Measurements from ENCODE around the gene UBASH3B.

DNA sequence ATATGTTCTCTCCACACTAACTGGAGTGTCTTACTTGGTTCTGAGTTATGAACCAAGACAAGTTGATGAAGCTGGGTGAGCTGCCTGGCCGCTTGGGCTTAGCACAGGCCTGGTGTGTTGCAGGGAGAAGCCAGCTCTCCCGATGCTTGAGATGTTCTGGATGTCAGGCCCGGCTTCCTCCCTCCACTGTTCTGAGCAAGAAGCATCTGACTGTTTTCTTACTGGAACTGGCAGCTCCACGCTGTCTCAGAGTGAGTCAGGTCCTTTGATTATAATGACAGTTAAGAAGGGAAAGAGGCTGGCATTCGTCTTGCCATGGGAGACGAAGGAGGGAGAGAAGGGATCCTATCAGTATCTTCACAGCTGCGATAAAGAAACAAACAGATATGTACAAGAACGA is 136.3 kb downstream of the UBASH3B start:
- TF ChIP-seq TARDBP (IDR thresholded peaks at IDR 0.05) (no peak), ZNF384 (IDR thresholded peaks at IDR 0.05) (no peak), SP1 (IDR thresholded peaks at IDR 0.05) (no peak), NFRKB (IDR thresholded peaks at IDR 0.05) (no peak), BHLHE40 (IDR thresholded peaks at IDR 0.05; ENCODE audit: borderline replicate concordance) (no peak), SUZ12 (IDR thresholded peaks at IDR 0.05) (no peak), ELF4 (IDR thresholded peaks at IDR 0.05) (no peak), FOXM1 (IDR thresholded peaks at IDR 0.05; ENCODE audit: borderline replicate concordance) (no peak), FOXA1 (IDR thresholded peaks at IDR 0.05) (no peak), PKNOX1 (IDR thresholded peaks at IDR 0.05) (no peak), FOXK2 (IDR thresholded peaks at IDR 0.05) (no peak), L3MBTL2 (conservative IDR thresholded peaks at IDR 0.05) (no peak)

All from HEK293T (cell line).